ENCODE results near the gene IQCF5. TPM values are rescaled to one million over a fixed set of nuclear protein-coding genes. Genes with fewer than 3 reads are reported as not detected.

The IQCF5 gene
- total RNA-seq, 1 experiment from 2014 or later: not detected

DNA sequence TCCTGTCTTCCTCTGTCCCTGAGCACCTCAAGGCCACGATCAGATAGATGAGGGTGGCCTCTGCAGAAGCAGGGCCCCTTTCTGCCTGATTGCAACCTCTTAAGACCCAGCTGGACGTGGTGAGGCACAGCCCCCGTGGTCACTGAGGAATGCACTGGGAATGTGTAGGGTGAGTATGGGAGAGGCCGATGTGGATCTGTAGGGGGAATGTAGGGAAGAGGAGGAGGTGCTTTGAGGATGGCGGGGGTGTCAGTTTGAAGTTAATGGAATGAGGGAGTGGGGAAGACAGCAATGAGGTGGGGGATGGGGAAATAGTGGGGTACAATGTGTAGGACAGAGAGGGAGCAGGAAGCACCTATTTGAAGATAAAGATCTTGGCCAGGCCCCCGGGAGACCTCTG is 785 bp upstream of the IQCF5 start:
- Mint-ChIP-seq H3K36me3 (ENCODE audit: insufficient read depth in 1 of 3, low read depth in 3 of 3) (no peaks in the 10 kb centered on the region; a peak in 1 of 7 replicates), H3K4me1 (peaks cover 0 to 3% of the 10 kb centered on the region in 2 experiments; a peak in 1 of 4 replicates), H3K9me3 (no peaks in the 10 kb centered on the region; a peak in 1 of 5 replicates), H3K27ac (no peak overlapping the region), H3K4me3 (no peak overlapping the region), H3K27me3 (ENCODE audit: low read depth) (peaks cover 20% of the 10 kb centered on the region)
- Histone ChIP-seq H3K27ac (ENCODE audit: insufficient read length, low read depth, low read length) (no peak overlapping the region), H4K5ac (ENCODE audit: insufficient read length, low read depth, low read length) (no peak overlapping the region), H4K20me1 (ENCODE audit: control insufficient read depth, insufficient read depth, insufficient read length) (no peaks in the 10 kb centered on the region), H3K56ac (ENCODE audit: insufficient read length, low read depth, low read length) (no peak overlapping the region), H4K8ac (replicated peaks; ENCODE audit: insufficient read length, low read depth, low read length) (no peak overlapping the region), H3T11ph (ENCODE audit: low read length) (no peak overlapping the region), H2BK20ac (ENCODE audit: low read depth, low read length, poor library complexity, severe bottlenecking) (no peak overlapping the region), H3K4me2 (ENCODE audit: insufficient read depth, insufficient read length, low read length) (no peak overlapping the region), H3K23me2 (ENCODE audit: insufficient read length, low read depth, low read length, poor library complexity, severe bottlenecking) (no peaks in the 10 kb centered on the region), H2BK12ac (ENCODE audit: insufficient read length, low read depth, low read length) (no peak overlapping the region), H3K14ac (ENCODE audit: insufficient read depth, low read length) (no peak overlapping the region), H3K4ac (ENCODE audit: low read depth, low read length) (no peak overlapping the region), H4K91ac (ENCODE audit: insufficient read length, low read depth, low read length) (no peak overlapping the region), H3K79me1 (ENCODE audit: insufficient read depth, low read depth, low read length, poor library complexity, severe bottlenecking) (no peaks in the 10 kb centered on the region), H3K9me3 (ENCODE audit: control insufficient read depth, low read depth, low read length) (no peaks in the 10 kb centered on the region), H3K18ac (ENCODE audit: insufficient read length, low read depth, low read length) (no peak overlapping the region), H2BK120ac (ENCODE audit: low read depth, low read length, poor library complexity, severe bottlenecking) (no peak overlapping the region), H3K23ac (ENCODE audit: insufficient read length, low read depth, low read length) (no peak overlapping the region), H3K27me3 (ENCODE audit: insufficient read depth, low read length) (no peaks in the 10 kb centered on the region; the same call in 1 of the 2 replicates), H3K4me1 (ENCODE audit: insufficient read depth, low read length) (no peaks in the 10 kb centered on the region), H2AFZ (ENCODE audit: low read length) (no peak overlapping the region), H3K79me2 (ENCODE audit: insufficient read depth, low read length) (no peaks in the 10 kb centered on the region), H2BK15ac (ENCODE audit: low read depth, low read length) (no peak overlapping the region), H2BK5ac (ENCODE audit: insufficient read length, low read length) (no peak overlapping the region), H2AK5ac (ENCODE audit: insufficient read length, low read length) (no peak overlapping the region), H3K9ac (ENCODE audit: extremely low read depth, insufficient read length, low read length) (no peak overlapping the region)
- TF ChIP-seq, protein P1, sequence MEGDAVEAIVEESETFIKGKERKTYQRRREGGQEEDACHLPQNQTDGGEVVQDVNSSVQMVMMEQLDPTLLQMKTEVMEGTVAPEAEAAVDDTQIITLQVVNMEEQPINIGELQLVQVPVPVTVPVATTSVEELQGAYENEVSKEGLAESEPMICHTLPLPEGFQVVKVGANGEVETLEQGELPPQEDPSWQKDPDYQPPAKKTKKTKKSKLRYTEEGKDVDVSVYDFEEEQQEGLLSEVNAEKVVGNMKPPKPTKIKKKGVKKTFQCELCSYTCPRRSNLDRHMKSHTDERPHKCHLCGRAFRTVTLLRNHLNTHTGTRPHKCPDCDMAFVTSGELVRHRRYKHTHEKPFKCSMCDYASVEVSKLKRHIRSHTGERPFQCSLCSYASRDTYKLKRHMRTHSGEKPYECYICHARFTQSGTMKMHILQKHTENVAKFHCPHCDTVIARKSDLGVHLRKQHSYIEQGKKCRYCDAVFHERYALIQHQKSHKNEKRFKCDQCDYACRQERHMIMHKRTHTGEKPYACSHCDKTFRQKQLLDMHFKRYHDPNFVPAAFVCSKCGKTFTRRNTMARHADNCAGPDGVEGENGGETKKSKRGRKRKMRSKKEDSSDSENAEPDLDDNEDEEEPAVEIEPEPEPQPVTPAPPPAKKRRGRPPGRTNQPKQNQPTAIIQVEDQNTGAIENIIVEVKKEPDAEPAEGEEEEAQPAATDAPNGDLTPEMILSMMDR (conservative IDR thresholded peaks at IDR 0.05): no peak
- no CpG with 5 or more reads among the region's 6 CpGs for WGBS (ENCODE audit: extremely low coverage, insufficient read length, low lambda C conversion rate)
- no peak for DNase-seq

Measured in H9 (cell line).